ENCODE data around the gene ADAMTS9.

Gene ADAMTS9

DNA sequence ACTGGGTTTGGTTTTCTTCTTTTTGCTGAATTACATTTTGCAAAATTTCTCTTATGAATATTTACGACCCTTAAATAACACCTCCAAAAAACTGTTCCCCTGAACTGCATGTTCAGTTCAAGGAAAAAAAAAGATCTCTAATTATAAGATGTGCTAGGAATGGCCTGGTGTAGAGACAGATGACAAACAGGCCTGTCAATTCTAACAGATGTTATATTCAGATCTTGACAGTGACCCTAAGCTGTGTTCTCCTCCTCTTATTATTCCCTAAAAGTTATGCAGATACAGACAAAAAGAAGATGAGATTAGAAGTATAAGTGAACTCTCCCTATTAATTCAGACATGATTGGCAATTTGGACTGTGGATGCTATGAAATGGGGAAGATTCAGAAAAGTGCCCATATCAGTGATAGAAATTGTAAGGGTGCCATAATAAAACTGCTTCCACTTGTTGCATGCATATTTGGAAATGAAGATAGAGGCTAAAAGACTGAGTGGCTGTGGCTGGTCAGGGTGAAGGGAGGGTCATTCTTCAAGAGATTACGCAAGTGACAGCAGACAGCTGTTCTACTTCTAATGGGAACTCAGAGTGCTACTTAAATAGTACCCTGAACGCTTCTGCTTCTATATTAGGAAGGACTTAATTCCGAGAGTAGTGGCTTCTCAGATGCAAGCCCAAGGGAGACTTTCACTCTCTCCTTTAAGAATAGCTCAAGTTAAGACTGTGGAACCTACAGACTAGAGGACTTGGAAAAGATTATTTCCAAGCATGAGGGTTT, 75.5 kb downstream of the ADAMTS9 start:
- no peak for DNase-seq

DNA sequence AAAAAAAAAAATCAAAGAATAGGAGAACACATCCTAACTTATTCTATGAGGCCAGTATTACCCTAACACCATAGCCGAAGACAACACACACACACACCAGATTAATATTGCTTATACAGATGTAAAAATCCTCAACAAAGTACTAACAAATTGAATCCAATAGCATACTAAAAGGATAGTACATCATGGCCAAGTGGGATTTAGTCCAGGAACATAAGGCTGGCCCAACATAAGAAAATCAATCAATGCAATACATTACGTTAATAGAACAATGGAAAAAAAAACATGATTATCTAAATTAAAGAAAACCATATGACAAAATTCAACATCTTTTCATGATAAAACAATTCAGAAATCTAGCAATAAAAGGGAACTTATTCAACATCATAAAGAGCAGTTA, 79.1 kb downstream of the ADAMTS9 start:
- DNase-seq: no peak

DNA sequence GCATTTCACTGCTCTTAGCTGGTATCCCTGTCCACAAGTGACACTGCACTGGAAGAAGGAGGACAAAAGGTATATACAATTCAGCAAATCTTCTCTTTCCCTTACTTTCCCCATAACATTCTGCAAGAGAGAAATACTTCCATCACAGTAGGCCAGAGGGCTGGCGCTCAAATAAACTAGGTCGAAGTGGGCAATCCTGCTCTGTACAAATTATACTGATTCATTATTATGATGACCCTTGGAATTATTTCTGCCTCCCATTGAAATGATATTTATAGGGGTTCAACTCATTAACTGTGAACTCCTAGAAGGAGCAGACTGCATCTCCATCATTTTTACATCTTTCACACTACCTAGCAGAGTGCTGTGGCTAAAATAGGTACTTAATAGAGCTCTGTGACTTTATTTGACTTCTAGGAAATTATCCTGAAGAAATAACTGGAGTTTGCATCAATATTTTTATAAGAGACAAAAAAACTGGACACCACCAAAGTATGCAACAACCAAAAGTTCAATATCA, 80.7 kb downstream of the ADAMTS9 start:
- no peak for DNase-seq

DNA sequence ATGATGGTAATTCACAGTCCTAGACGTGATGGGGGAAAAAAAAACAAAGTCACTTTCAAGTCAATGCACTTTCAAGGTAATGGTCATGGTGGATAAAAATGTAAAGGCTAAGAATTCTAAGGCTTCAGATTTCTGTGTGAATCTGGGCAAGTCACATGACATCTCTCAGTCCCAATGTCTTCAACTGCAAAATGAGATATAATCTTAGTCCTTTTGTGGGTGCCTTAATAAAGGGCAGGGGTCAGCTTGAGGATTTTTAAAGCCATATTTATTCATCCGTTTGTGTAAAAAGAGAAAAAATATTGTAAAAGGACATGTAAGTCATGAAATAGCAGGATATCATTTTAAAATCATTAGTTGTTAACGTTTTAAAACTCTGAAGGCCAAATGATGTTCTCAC, 83.5 kb downstream of the ADAMTS9 start:
- DNase-seq: no peak

DNA sequence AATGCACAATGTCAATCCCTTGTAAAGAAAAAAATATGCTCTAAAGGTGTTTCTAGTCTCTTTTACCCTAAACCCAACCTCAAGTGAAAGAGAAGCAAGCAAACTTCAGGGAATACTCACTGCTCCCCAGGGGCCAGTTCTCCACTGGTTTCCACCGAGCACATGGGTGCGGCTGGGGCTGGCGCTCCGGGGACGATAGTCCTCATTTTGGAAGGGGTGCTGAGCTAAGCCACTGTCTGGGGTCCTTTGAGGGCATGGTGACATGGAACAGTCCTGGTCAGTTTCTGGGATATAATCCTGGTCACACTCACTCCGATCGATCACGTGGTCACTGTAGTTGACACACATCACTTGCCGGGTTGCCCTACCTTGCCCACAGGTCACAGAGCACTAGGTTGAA, 86.0 kb downstream of the ADAMTS9 start:
- DNase-seq: no peak

DNA sequence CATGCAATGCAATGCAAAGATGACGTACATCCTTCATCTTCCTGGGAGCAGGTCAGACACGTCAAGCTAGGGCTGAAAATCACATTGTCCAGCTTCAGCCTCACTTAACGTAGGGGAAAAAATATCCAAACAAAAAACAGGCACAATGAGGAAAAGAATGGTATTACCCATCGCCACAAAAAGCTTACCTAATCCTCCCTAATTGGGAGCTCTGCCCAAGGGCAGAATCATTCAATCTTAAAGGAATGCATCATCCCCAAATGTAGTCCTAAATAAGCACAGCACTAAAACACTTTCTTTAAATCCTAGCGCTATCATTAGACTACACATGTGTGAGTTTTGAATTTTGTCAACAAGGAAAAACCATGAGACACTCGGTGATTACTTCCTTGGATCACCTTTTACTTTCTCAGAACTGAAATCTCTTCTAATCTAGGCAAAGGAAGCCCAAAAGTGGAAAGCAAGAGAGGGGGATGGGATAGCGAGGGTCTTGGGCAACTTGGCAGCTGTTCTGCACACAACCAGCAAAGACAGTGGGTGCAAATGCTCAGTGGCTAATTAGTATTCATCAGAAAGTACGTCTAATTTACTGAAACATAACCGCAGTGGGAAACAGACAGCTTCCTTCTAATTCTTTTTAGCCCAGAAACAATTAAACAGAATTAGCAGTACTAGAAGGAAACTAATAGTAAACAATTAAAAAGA, 87.4 kb downstream of the ADAMTS9 start:
- DNase-seq: no peak

DNA sequence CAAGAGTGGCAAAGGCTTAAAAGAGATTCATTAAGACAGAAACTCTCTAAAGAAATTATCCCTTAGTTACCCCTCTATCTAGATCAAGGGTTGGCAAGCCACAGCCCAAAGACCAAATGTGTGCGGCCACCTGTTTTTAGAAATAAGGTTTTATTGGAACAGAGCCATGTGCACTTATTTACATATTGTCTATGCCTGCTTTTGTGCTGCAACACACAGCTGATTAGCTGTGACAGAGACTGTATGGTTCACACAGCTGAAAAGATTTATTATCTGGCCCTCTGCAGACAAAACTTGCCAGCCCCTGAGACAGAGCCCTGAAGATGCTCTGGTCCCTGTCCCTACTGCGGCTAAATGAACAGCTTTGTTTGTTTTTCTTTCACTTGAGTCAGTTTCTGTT, 88.1 kb downstream of the ADAMTS9 start:
- DNase-seq: no peak

DNA sequence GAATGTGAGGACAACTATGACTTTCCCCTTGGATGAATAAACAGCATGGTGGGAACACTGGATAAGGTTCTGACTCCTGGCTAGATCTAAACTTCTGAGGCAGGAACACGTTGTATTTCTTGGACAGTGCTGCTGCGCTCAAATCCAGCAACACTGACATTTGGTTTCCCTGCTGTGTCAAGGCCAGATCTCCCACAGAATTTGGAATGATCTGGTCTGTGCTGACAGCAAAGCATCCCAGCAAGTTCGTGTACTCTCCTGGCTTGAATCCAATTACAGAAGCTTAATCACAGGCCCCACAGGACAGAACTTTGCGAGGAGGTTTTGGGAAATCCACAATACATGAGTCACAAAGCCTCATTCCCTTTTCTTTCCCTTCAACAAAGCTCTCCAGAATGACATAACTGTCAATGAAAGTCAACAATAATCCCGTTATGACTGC, 92.5 kb downstream of the ADAMTS9 start:
- no peak for DNase-seq

DNA sequence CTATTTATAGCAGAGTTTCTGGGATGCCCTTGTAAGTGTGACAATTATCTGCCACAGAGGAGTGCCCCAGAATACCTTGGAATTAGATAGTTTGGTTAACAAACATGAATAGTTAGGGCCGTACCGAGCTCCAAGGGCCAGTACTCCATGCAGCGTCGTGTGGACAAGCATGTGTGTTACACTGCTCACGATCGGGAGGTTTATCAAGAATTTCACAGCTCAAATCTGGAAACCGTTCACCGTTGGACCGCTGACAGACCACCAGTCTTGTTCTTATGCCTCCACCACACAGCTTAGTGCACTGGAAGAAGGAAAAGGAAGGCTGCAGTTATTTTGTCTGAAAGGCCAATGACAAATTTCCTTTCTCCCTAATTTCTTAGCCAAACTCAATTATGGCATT, 93.7 kb downstream of the ADAMTS9 start:
- no peak for DNase-seq

DNA sequence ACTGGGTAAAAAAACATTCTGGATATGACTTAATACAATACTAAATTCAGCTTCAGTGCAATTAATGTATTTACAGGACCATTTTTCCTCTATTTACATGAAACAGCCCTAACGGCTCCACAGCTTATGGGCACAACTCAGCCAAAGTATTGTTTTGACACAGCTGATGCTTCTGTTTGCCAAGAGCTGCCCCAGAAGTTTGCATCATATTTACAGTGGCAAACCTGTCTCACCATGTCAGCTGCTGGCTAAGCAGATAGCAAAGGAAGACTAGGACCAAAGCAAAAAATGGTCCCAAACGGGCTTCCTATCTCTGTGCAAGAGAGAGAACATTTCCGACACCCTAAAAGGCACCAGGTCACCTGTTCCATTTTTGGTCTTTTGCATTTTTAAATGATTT, 94.5 kb downstream of the ADAMTS9 start:
- DNase-seq: no peak

DNA sequence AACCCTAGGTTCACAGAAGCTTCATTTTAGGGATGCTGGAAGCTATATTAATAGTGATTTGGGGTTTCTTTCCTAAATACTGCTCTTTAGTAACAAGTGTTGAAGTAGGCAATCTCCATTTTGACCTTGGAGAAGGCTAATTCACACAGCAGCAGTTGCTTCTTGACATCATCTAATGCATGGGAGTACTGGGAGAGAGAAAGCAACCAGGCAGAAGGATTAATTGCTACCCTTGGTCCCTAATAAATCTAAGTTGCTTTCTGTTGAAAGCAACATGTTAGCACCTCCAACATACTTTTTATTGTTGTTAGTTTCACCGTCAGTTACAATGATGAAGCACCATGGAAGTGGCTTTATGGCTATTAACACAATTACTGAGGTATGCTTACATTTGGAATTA, 96.2 kb downstream of the ADAMTS9 start:
- no peak for DNase-seq

DNA sequence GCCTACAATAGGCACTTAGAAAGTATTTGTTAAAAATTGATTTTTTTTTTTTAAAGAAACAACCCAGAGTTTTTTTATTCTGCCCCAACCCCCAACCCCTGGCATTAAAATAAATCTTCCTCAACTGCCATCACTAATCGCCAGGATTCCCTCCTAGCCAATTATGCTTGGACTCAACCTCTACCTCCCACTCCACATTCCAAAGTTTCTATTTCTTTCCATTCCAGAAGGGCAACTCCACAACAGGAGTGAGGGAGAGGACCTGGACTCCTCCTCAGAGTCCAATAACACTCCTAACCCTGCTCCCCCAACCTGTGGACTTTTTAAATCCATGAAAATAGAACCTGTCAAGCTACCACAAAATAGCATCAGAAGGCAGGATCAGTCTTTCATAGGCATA, 99.4 kb downstream of the ADAMTS9 start:
- no peak for DNase-seq

DNA sequence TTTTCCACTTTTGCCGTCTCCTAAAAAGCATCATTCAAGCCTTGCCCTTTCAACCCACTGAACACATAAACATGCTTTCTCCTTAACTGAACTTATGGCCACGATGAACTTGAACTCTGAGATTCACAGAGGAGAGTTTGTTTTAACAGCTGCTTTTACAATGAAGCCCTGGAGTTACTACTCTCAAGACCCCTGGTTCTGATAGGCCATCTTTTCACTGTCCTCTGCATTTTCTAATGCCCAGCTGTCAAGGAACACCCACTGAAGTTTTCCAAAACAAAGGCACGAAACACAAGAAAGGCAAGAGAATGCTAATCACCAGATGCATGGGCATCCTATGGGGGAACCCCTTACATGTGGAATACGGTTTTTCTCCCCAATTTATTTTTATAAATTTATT, 100.8 kb downstream of the ADAMTS9 start:
- no peak for DNase-seq

DNA sequence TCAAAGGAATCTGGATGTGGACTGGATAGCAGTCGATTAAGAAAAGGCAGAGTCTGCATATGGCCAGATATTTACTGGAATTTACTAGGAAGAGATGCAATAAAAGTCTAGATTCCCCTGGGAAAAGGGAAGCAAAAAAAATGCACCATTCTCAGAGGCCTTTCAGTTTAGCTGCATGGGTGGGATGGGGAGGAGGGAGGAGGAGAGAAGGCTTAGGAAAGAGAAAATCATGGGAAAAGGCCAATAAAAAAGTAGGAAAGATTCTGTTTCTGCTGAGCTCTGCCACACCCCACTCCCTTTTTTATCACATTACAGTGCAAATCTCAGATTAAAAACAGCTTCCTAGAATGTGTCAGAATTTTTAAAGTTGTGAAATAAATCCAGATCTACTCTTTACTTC, 103.6 kb downstream of the ADAMTS9 start:
- no peak for DNase-seq

DNA sequence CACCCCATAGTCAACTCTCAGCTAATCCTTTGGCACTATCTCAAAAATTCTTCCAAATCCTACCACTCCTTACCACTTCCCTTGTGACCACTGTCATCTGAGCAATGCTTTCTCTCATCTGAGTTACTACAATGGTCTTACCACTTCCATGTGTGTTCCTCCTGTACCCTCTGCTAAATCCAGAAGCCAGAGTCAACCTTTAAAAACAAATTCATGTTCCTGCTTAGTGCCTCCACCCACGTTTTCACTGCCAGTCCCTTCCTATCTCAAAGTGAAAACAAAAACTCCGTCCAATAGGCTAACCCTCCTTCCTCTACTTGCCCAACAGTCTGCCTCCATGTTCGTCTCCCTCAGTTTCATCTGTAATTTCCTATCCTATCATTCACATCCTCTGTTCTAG, 109.0 kb downstream of the ADAMTS9 start:
- no peak for DNase-seq

DNA sequence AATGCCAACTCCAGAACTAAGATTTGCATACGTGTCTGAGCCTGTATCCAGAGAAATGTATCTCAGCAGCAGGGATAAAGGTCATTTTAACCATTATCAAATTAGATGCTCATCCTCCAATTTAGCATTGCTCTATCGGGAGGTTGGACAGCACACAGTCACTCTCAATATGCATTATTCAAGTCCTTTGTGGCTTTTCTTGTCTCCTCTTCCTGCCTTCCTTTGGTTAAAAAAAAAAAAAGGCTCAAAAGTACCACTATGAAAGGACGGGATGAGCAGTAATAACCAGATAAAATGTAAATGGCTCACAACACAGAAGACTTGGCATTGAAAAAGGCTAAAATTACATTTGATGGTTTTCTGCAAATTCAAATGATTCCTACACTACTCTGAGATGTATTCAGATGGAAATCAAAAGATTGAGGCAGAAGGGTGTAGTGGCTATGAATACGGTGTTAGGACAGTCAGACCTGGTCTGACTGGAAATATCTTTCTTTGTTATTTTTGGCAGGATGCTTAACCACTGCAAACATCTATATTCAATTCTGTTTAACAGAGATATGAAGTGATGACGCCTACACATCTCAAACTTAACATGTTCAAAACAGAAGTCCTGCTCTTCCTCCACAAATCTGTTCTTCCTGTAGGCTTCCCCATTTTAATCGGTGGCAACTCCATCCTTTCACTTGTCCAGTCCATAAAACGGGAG, 109.6 kb downstream of the ADAMTS9 start:
- DNase-seq: no peak

DNA sequence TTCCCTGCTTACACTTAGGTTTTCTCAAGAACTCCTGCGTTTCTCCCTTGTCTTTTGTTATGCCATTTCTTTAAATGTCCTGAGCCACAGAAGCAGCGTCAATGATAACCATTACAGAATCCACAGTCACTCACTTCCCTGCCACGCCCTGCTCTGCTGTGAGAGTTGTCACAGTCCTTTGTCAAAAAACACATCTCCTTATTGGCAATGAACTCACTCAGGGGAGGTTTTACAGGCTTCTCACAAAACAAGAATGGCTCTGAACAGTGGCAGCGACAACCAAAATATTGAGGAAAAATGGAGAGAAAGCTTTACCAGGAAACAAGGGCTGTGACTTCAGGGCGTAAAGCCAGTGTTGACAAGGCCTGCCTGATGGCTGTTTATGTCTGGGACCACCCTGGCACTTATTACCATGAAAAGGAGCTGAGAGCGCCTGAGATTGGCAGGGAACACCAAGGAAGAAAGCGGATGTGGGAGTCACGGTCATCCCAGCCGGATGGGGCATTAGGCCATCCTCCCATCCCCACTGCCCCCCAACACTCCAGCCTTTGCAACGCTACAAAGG, 111.5 kb downstream of the ADAMTS9 start:
- no peak for DNase-seq

DNA sequence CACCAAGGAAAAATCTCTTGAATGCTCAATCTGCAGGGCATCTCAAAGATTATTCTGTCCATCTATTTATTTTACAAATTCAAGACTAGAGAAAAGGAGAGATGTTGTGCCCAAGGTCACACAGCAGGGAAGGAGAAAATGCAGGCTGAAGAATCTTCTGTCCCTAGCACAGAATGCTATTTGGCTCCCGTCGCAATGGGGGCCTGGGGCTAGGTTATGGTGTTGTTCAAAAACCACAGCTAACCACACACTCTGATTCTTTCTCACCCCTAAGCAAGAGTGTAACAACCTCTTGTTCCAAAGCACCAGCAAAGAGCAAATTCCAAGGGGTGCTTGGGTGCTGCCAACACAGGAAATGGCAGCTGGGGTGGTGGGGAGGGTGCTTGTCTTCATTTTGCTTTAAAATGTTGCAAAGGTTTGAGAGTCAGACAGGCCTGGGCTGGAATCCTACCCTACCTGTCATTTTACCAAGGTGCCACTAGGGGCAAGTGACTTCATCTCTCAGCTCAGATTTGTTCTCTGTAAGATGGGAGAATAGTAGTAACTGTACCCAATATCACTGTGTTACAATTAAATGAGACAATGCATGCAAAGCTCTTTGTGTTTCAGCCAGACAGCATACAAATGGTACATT, 112.5 kb downstream of the ADAMTS9 start:
- no peak for DNase-seq

DNA sequence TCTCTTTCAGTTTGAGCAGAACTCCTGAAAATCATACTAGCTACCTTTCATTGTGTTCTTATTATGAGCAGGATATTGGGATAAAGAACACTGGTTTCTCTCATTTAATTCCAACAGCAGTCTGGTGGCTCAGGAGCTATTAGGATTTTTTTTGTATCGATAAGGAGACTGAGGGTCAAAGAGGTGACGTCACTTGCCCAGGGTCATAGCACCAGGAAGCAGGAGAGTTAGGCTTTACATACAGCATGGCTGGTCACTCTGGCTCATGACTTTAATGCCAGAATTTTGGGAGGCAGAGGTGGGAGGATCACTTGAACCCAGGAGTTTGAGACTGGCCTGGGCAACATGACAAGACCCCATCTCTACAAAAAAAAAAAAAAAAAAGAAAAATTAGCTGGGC, 113.6 kb downstream of the ADAMTS9 start:
- no peak for DNase-seq

DNA sequence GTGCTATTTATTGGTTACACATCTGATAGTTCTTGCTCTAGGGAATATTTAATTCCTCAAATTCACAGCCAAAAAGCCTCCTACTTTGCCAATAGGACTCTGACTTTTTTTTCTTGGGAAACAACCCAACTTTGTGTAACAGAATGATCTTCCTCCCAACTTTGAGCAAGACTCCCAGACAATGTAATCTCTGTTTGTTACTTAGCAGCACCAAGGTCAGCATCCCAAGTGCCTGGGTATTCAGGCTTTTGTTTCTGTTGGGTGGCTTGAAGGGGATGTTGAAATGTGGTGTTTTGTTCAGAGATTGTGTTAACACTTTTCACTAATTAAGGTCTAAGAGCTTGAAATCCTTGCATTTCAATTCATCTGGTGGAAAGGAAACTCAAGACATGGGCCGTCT, 115.8 kb downstream of the ADAMTS9 start:
- DNase-seq: no peak

DNA sequence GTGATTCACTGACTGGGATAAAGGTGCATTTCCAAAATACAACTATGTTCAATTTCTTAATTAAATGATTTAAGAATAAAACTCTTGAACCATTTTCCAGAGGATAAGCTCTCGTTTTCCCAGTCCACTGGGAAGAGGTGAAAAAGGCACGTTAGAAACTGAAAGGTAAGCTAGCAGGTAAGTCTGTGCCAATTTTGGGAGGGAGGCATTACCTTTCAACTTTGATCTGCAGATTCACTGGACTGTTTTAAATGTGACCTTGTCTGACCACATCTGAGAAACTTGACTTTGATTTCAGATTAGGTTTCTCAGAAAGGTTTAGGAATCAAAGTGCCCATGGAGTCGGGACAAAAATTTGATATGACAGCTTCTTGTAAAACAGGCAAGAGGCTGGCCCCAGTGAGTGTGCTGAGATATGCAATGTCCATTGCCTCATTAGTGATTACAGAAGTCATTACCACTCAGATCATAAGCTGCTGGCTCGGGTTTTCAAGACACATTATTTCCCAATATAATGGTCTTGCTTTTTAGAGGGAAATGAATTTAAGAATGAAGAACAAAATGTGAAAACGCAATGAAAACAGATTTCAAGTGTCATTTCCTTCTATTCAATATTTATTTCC, 118.8 kb downstream of the ADAMTS9 start:
- DNase-seq: no peak

DNA sequence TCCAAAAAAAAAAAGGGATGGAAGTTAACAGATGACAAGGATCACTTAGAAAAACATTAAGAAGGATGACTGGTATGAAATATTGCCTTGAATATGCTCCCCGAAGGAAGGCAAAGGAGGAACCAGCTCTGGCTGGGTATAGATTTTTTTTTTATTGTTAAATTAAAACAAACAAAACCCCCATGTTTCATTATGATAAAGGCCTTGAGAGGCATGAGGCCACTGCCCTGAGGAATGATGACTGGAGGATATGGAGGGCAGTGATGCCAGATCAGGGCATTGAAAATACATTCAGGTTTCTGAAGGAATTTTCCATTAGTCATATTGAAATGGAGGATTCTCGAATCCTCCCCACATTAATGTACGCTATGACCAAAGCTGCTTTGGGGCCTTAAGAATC, 120.9 kb downstream of the ADAMTS9 start:
- no peak for DNase-seq

DNA sequence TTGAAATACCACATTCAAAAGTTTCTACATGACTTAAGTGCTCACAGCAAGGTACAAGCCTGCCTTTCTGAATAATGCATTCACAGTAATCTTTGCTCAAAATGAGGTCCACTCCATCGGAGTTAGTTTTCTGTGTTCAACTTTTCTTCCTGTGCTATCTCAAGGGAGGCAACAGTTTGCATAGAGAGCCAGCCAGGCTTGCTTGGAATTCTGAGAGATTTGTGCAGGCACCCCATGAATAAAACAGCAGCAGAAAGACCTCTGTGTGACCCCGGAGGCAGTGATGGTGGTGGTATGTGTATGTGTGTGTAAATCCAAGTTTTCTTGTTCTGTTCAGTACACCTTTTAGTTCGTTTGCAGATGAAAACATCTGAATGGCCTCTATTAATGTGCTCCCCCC, 124.0 kb downstream of the ADAMTS9 start:
- no peak for DNase-seq
